Coronary artery (tissue), 2 donors: ENCODE measurements around the gene APRT.

Source experiments
- DNase-seq: peaks from one replicate; pipeline ENCODE4 v3.0.0-alpha.2; 2017; ENCODE audit warnings: low spot score
- H3K27ac ChIP-seq, 2 donors: fragments of 200-600 bp; sonication (generic); one replicate each; pipeline ENCODE4 v1.5.1; 2016 to 2019
- H3K4me3 ChIP-seq: fragments of 200-600 bp; sonication (generic); 2 replicates; pipeline ENCODE4 v1.5.1; 2016; ENCODE audit warnings: mild to moderate bottlenecking, moderate library complexity
- CTCF ChIP-seq: fragments of 200-600 bp; sonication (generic); IDR thresholded peaks from one replicate; pipeline ENCODE4 v1.5.1; 2019; ENCODE audit warnings: antibody characterized with exemption

Gene APRT

GRCh38 chr16:88764080-88764479, 47.6 kb downstream of the APRT start:
- no peak for TF ChIP-seq CTCF
- Histone ChIP-seq H3K4me3 (no peak overlapping the region), H3K27ac (no peak overlapping the region)
- DNase-seq = no peak

DNA sequence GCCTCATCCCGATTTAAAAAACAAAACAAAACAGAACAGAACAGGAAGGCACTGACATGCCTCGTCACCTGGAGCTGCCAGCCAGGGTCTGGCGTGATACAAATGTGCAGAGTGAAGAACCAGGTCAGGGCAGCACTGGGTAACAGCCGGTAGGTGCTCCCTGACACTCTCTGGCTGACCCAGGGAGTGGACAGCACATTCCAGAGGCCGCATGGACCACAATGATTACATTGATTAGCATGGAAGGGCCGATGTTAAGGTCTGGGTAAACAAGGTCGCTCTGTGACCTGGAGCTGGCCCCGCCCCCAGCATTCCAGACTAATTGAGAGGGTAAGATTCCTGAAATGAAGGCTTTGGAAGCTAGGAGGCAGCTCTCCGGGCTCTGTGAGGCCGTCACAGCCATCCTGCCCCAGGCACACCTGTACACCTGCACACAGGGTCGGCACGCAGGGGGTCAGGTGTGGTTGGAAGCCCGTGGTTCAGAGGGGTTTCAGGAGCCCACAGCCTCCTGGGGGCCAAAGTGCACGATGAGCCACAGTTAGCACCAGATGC, 48.1 kb downstream of the APRT start:
- Histone ChIP-seq H3K4me3 (no peak overlapping the region), H3K27ac (no peak overlapping the region)
- no peak for DNase-seq
- TF ChIP-seq CTCF = no peak

- no peak for DNase-seq
- TF ChIP-seq CTCF = no peak
- Histone ChIP-seq H3K4me3 (no peak overlapping the region), H3K27ac (no peak overlapping the region)
Observed at GRCh38 chr16:88762941-88763340, 48.8 kb downstream of the APRT start.

- H3K27ac ChIP-seq = no peak overlapping the region
- no peak overlapping the region for H3K4me3 ChIP-seq
- no peak for TF ChIP-seq CTCF
- no peak for DNase-seq
Observed at GRCh38 chr16:88762258-88762870, 49.4 kb downstream of the APRT start.

DNA sequence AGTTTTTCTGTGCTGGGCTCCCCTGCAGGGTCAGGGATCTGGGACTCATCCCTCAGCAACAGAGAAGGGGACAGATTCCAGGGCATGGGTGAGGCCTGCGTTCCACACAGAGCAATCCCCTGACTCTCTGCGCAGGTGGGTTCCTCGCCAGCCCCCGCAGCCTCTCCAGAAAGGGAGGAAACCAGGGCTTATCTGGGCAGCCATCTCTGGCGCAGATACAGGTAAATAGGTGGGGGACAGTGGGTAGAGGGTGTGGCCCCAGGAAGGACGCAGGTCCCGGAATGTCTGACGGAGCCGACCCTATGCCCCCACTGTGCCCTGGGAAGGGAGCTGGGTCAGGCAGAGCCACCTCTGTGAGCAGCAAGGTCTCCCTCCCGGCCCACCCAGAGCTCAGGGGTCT, 49.9 kb downstream of the APRT start:
- H3K4me3 ChIP-seq = no peak overlapping the region
- DNase-seq = no peak
- H3K27ac ChIP-seq = no peak overlapping the region
- TF ChIP-seq CTCF = no peak

DNA sequence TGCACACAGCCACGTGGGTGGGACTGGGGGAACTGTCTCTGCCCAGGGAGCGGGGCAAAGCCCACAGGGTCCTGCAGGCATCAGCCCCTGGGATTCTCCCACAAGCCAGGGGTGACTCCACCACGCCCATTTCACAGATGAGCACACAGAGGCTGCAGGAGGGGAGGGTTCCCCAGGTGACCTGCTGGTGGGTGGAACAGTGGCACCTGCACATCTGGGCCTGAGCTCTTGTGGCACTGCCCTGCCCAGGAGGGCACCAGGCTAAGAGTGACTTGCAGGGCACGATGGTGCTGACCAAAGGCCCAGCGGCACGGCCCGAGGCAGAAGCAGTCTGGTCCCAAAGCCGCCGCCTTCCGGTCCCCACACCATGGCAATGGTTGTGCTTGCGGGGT, 50.6 kb downstream of the APRT start:
- no peak for TF ChIP-seq CTCF
- DNase-seq = no peak

DNA sequence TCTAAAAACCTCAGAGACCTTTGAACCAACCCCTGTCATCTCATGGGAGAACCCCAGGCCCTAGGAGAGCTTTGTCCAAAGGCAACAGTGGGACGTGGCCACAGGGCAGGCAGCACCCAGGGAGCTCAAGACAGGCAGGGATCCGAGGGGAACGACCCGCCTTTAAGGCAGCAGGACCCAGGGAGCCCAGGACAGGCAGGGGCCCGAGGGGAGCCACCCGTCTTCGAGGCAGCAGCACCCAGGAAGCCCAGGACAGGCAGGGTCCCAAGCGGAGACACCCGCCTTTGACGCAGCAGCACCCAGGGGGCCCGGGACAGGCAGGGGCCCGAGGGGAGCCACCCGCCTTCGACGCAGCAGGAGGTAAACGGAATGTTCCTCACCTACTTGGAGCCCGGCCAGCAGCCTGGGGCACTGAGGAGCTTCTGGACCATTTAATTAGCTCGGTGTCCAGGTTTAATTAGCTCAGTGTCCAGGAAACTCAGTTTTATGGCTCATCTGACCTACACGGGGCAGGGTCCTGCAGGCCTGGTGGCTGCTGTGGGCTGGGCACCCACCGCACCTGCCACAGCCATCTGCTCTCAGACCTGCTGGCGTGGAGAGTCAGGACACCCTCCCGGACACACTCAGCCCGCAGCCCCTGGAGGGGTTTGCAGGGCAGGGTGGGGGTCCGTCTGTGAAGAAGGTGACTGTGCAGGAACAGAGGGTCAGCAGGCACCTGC, 51.1 kb downstream of the APRT start:
- Histone ChIP-seq H3K27ac (no peak overlapping the region), H3K4me3 (no peak overlapping the region)
- no peak for TF ChIP-seq CTCF
- no peak for DNase-seq

More for the DNA sequence above, 50.6 kb downstream of the APRT start:
- H3K27ac ChIP-seq = no peak overlapping the region
- H3K4me3 ChIP-seq = no peak overlapping the region
